K562 (cell line): ENCODE results near the gene HPS1. TPM values are rescaled to one million over a fixed set of nuclear protein-coding genes. Genes with fewer than 3 reads are reported as not detected.

ENCODE experiments used
- BCOR ChIP-seq: fragments of 450-650 bp; IDR thresholded peaks from 2 replicates; pipeline ENCODE4 v1.6.1; 2016
- BRF1 ChIP-seq: IDR thresholded peaks from 3 replicates; pipeline ENCODE4 v1.6.1; 2011; ENCODE audit warnings: borderline replicate concordance, mild to moderate bottlenecking; ENCODE audit not compliant: insufficient read length; ENCODE audit errors: extremely low read depth
- CBFA2T3 ChIP-seq: fragments of 450-650 bp; IDR thresholded peaks from 2 replicates; pipeline ENCODE4 v1.6.1; 2017
- CHD2 ChIP-seq: IDR thresholded peaks from 2 replicates; pipeline ENCODE4 v1.6.1; 2011; ENCODE audit warnings: low read depth, low read length
- FOXJ2 ChIP-seq: fragments of 200-800 bp; sonication (Bioruptor generic); IDR thresholded peaks from 2 replicates; pipeline ENCODE4 v1.6.1; 2016; ENCODE audit warnings: missing genetic modification characterization, missing compliant biosample characterization
- GABPB1 ChIP-seq: sonication (generic); formaldehyde crosslinking; IDR thresholded peaks from 2 replicates; pipeline ENCODE4 v1.8.0; 2022; ENCODE audit warnings: mild to moderate bottlenecking, missing genetic modification reagents
- GTF2F1 ChIP-seq: IDR thresholded peaks from 2 replicates; pipeline ENCODE4 v1.6.1; 2011; ENCODE audit warnings: low read depth, low read length, improper control_type of control experiment
- HDAC1 ChIP-seq, 2 experiments: fragments of 450-650 bp; IDR thresholded peaks; 2 replicates each; pipeline ENCODE4 v1.6.1; 2016 to 2017; ENCODE audit warnings: inconsistent platforms in 1 of 2, mild to moderate bottlenecking in 1 of 2, moderate library complexity in 1 of 2
- L3MBTL2 ChIP-seq: fragments of 450-650 bp; IDR thresholded peaks from 2 replicates; pipeline ENCODE4 v1.6.1; 2016; ENCODE audit warnings: mild to moderate bottlenecking, moderate library complexity
- MEF2A ChIP-seq: IDR thresholded peaks from 2 replicates; pipeline ENCODE4 v1.6.1; 2011; ENCODE audit warnings: low read depth, mild to moderate bottlenecking, low read length, moderate library complexity; ENCODE audit not compliant: control insufficient read depth
- NFATC3 ChIP-seq: fragments of 450-650 bp; IDR thresholded peaks from 2 replicates; pipeline ENCODE4 v1.6.1; 2017; ENCODE audit warnings: mild to moderate bottlenecking
- NFE2L1 ChIP-seq: fragments of 450-650 bp; IDR thresholded peaks from 2 replicates; pipeline ENCODE4 v1.6.1; 2016; ENCODE audit warnings: missing genetic modification characterization, low read depth, mild to moderate bottlenecking, missing compliant biosample characterization, moderate library complexity, borderline replicate concordance
- PTRF ChIP-seq: fragments of 450-650 bp; IDR thresholded peaks from 2 replicates; pipeline ENCODE4 v1.6.1; 2016; ENCODE audit warnings: mild to moderate bottlenecking, missing genetic modification characterization, missing compliant biosample characterization
- SPI1 ChIP-seq: IDR thresholded peaks from 2 replicates; pipeline ENCODE4 v1.6.1; 2011; ENCODE audit warnings: low read depth, low read length, control low read depth, borderline replicate concordance
- SRF ChIP-seq, 2 experiments: fragments of 250-450, 450-650 bp in 1 of 2; sonication (Bioruptor Pico) in 1 of 2; sonication (generic) in 1 of 2; formaldehyde crosslinking; IDR thresholded peaks; 2 replicates each; pipeline versions ENCODE4 v1.5.0 to v1.5.1; 2020 to 2022; ENCODE audit warnings: mild to moderate bottlenecking in 1 of 2, missing genetic modification reagents in 1 of 2
- TEAD1 ChIP-seq, 2 experiments: fragments of 450-650 bp in 1 of 2; sonication (generic) in 1 of 2; formaldehyde crosslinking; IDR thresholded peaks; 2 replicates each; pipeline versions ENCODE4 v1.4.0 to v1.8.0; 2020 to 2022; ENCODE audit warnings: mild to moderate bottlenecking in 2 of 2, missing genetic modification reagents in 1 of 2
- TEAD4 ChIP-seq, 2 experiments: sonication (generic) in 1 of 2; formaldehyde crosslinking in 1 of 2; IDR thresholded peaks; 2 replicates each; pipeline versions ENCODE4 v1.6.1 to v1.8.0; 2012 to 2022; ENCODE audit warnings: borderline replicate concordance in 1 of 2, inconsistent platforms in 1 of 2, low read length in 1 of 2, mild to moderate bottlenecking in 1 of 2, missing genetic modification reagents in 1 of 2
- ZNF23 ChIP-seq: fragments of 250-450 bp; sonication (Bioruptor Pico); IDR thresholded peaks from 2 replicates; pipeline ENCODE4 v1.4.0; 2020; ENCODE audit warnings: mild to moderate bottlenecking
- ZNF239 ChIP-seq: fragments of 250-450 bp; sonication (Bioruptor Pico); IDR thresholded peaks from 2 replicates; pipeline ENCODE4 v1.4.0; 2020; ENCODE audit warnings: mild to moderate bottlenecking
- ZNF780A ChIP-seq: fragments of 250-450 bp; sonication (Bioruptor Pico); IDR thresholded peaks from 2 replicates; pipeline ENCODE4 v1.5.0; 2021; ENCODE audit warnings: mild to moderate bottlenecking
- polyA plus RNA-seq, 8 experiments: library from polyadenylated mRNA; depleted of rRNA in 4 of 8; stranded (reverse) in 5 of 8; unstranded in 3 of 8; fragments of >200 nt; fragmentation: Nextera tagmentation in 2 of 8; fragmentation: Illumina TruSeq in 1 of 8; extraction: Ambion mirVana in 2 of 8; extraction: Trizol in 1 of 8; gene quantifications; 2 replicates each; pipeline versions ENCODE4 v1.2.1 to v1.2.3, GENCODE V29; 2011 to 2014; ENCODE audit warnings: inconsistent platforms in 1 of 8, missing spikeins in 1 of 8
- total RNA-seq, 7 experiments: library from RNA; depleted of rRNA in 6 of 7; stranded (reverse); fragments of >200 nt in 6 of 7; fragmentation: Illumina TruSeq in 2 of 7; extraction: Trizol in 2 of 7; gene quantifications; 2 replicates each; pipeline versions ENCODE4 v1.2.1 to v1.2.3, GENCODE V29; 2011 to 2021; ENCODE audit warnings: low replicate concordance in 1 of 7
- TF ChIP-seq, protein P1 (sequence below), 2 experiments: fragments of 450-650 bp; IDR thresholded peaks; 2 replicates each; pipeline ENCODE4 v1.6.1; 2016; ENCODE audit warnings: mild to moderate bottlenecking in 2 of 2, borderline replicate concordance in 1 of 2, low read depth in 1 of 2, moderate library complexity in 1 of 2

HPS1 gene
- total and polyA plus RNA-seq, 9 of the 15 experiments (the other 6 are each of a cell fraction or from before 2014, with no cell fraction given) = 18.1 to 43.6 (median 26.3) TPM

DNA sequence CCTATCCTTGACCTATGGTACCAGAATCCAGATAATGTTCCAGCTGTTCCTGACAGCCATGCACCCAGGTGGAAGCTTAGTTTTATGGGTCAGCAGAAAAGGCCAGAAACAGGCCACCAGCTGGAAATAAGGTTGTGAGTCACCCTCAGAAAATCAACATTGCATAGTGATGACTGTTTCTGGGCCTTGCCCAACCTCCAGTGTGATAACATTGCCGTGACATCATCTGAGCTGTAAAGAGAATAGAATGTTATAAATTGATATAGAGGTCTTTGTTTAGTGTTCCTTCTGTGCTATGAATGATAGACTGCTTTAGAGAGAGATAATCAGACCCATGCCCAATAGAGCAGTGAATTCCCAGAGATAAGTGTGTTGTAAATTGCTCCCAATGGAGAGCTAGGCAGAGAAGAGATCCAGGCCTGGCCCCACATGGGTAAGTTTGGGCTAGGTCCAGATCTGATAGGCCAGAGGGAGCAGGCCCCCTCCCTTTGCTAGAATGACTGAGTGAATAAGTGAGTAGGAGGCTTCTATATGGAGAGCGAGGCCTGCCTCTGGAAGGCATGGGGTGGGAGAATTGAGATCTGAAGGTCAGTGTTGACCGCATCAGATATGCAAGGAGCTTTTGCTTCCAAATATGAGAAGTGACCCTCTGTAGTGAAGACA, 14.2 kb upstream of the HPS1 start (continued):
- TF ChIP-seq, protein P1, sequence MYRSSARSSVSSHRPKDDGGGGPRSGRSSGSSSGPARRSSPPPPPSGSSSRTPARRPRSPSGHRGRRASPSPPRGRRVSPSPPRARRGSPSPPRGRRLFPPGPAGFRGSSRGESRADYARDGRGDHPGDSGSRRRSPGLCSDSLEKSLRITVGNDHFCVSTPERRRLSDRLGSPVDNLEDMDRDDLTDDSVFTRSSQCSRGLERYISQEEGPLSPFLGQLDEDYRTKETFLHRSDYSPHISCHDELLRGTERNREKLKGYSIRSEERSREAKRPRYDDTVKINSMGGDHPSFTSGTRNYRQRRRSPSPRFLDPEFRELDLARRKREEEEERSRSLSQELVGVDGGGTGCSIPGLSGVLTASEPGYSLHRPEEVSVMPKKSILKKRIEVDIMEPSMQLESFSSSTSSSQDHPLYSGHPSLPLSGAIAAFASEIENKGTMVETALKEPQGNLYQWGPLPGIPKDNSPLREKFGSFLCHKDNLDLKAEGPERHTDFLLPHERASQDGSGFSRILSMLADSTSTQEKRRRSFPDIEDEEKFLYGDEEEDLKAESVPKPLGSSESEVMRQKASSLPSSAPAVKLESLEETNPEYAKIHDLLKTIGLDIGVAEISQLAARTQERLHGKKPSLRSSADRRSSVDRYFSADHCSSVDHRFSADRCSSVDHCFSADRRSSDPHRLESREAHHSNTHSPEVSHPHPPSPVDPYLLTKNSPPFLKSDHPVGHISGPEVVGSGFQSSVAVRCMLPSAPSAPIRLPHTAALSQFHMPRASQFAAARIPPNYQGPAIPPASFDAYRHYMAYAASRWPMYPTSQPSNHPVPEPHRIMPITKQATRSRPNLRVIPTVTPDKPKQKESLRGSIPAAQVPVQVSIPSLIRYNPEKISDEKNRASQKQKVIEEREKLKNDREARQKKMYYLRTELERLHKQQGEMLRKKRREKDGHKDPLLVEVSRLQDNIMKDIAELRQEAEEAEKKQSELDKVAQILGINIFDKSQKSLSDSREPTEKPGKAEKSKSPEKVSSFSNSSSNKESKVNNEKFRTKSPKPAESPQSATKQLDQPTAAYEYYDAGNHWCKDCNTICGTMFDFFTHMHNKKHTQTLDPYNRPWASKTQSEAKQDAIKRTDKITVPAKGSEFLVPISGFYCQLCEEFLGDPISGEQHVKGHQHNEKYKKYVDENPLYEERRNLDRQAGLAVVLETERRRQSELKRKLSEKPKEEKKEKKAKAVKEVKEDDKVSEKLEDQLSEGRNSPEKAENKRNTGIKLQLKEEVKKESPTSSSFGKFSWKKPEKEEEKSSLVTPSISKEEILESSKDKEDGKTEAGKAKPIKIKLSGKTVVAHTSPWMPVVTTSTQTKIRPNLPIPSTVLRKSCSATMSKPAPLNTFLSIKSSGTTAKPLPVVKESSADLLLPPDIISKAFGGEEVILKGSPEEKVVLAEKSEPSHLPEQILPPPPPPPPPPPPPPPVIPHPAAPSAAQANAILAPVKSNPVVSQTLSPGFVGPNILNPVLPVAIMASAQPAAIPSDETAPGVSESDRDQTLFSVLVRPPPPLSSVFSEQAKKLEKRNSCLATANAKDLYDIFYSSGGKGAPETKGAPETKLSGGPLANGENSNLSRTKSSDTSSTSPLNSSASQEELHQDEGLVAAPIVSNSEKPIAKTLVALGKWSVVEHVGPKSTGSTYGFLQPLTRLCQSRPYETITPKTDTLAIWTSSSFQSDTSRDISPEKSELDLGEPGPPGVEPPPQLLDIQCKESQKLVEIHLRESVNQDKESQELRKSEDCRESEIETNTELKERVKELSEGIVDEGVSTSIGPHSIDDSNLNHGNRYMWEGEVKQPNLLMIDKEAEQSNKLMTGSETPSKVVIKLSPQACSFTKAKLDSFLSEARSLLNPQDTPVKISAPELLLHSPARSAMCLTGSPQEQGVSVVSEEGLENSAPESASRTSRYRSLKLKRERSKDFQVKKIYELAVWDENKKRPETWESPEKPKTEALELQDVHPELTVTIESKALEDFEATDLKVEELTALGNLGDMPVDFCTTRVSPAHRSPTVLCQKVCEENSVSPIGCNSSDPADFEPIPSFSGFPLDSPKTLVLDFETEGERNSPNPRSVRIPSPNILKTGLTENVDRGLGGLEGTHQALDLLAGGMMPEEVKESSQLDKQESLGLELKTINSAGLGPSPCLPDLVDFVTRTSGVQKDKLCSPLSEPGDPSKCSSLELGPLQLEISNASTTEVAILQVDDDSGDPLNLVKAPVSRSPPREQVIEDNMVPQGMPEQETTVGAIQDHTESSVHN (IDR thresholded peaks at IDR 0.05; ENCODE audit: borderline replicate concordance in 1 of 2, low read depth in 1 of 2) = peak in 1 of 2 experiments; percentile 100; a peak in 2 of 4 replicates
- no peak for TF ChIP-seq NFE2L1 (tag)
- TF ChIP-seq L3MBTL2 = peak; percentile 34; the same call in 1 of the 2 replicates
- TF ChIP-seq ZNF239 (CRISPR knock-in tag) = no peak
- TF ChIP-seq ZNF23 (CRISPR knock-in tag) = no peak
- no peak for TF ChIP-seq GTF2F1
- TF ChIP-seq BCOR = peak; percentile 58; the same call in 1 of the 2 replicates
- TF ChIP-seq TEAD1 (CRISPR knock-in tag; IDR thresholded peaks at IDR 0.05) = peak; percentile 92 to 98
- peak in 1 of 2 experiments; percentile 88; a peak in 2 of 4 replicates for TF ChIP-seq HDAC1 (IDR thresholded peaks at IDR 0.05)
- peak; percentile 60; the same call in 1 of the 2 replicates for TF ChIP-seq SPI1
- no peak; the same call in 1 of the 2 replicates for TF ChIP-seq NFATC3
- TF ChIP-seq CHD2 = no peak
- TF ChIP-seq TEAD4 (IDR thresholded peaks at IDR 0.05; ENCODE audit: low read length) = peak; percentile 93
- TF ChIP-seq TEAD4 (CRISPR knock-in tag; IDR thresholded peaks at IDR 0.05; ENCODE audit: borderline replicate concordance) = no peak
- no peak for TF ChIP-seq PTRF (tag)
- TF ChIP-seq GABPB1 (CRISPR knock-in tag) = 0 out of 2 replicates have a peak, but pooled peaks have one; percentile 30
- peak; percentile 83; the same call in 1 of the 2 replicates for TF ChIP-seq FOXJ2
- TF ChIP-seq CBFA2T3 = peak; percentile 97
- 0 out of 4 replicates have a peak, but pooled peaks of 1 of the 2 experiments have one; percentile 55 for TF ChIP-seq SRF (CRISPR knock-in tag; IDR thresholded peaks at IDR 0.05)
- peak; percentile 79 for TF ChIP-seq MEF2A
- TF ChIP-seq BRF1 = no peak
- no peak for TF ChIP-seq ZNF780A (CRISPR knock-in tag)
